PC-3 (cell line): ENCODE results near the gene ETS1. TPM values are rescaled to one million over a fixed set of nuclear protein-coding genes. Genes with fewer than 3 reads are reported as not detected.

Experiments
- ATAC-seq: fragments of 200-7000 bp; cut with Tn5 transposase; 2 replicates; pipeline ENCODE4 v1.9.1; 2020; ENCODE audit warnings: mild to moderate bottlenecking, moderate library complexity
- BruUV-seq: library from RNA; stranded (reverse); fragments of 400-500 nt; replicated peaks from 2 replicates; lab custom pipeline; 2021; lab: Mats Ljungman, UMichigan
- CTCF ChIA-PET: fragments of 300-600 bp; sonication (Branson Sonifier 250); formaldehyde crosslinking; loops from one replicate; lab custom pipeline; 2022; ENCODE audit warnings: antibody characterized with exemption; lab: Charles Lee
- POLR2A ChIA-PET: fragments of 300-600 bp; sonication (Branson Sonifier 250); formaldehyde crosslinking; loops from one replicate; lab custom pipeline; 2022; ENCODE audit warnings: antibody characterized with exemption; ENCODE audit not compliant: unreplicated experiment; lab: Charles Lee
- DNase-seq: peaks from one replicate; pipeline ENCODE4 v3.0.0-alpha.2; 2015
- H2AFZ ChIP-seq: fragments of 300-600 bp; sonication (generic); 2 replicates; pipeline ENCODE4 v1.6.0; 2016; ENCODE audit warnings: antibody characterized with exemption, low read length
- H3F3A ChIP-seq: fragments of 300-600 bp; sonication (generic); one replicate; pipeline ENCODE4 v1.6.0; 2017; ENCODE audit warnings: antibody characterized with exemption, low read length, control low read depth, mild to moderate bottlenecking; ENCODE audit not compliant: unreplicated experiment
- H3K27ac ChIP-seq: fragments of 300-600 bp; sonication (generic); 2 replicates; pipeline ENCODE4 v1.5.1; 2016; ENCODE audit warnings: mild to moderate bottlenecking, low read length
- H3K27me3 ChIP-seq: fragments of 300-600 bp; sonication (generic); 2 replicates; pipeline ENCODE4 v1.6.1; 2016; ENCODE audit warnings: low read length, mixed read lengths
- H3K36me3 ChIP-seq: fragments of 300-600 bp; sonication (generic); 2 replicates; pipeline ENCODE4 v1.6.1; 2016; ENCODE audit warnings: low read depth, mixed run types, low read length, mixed read lengths
- H3K4me1 ChIP-seq: fragments of 300-600 bp; sonication (generic); 2 replicates; pipeline ENCODE4 v1.5.1; 2016; ENCODE audit warnings: low read length; ENCODE audit not compliant: insufficient read depth
- H3K4me2 ChIP-seq: fragments of 300-600 bp; sonication (generic); 2 replicates; pipeline ENCODE4 v1.6.0; 2016; ENCODE audit warnings: low read length
- H3K4me3 ChIP-seq: fragments of 300-600 bp; sonication (generic); 2 replicates; pipeline ENCODE4 v1.5.1; 2016; ENCODE audit warnings: mild to moderate bottlenecking, low read length, mixed read lengths
- H3K79me2 ChIP-seq: fragments of 300-600 bp; sonication (generic); 2 replicates; pipeline ENCODE4 v1.6.1; 2017; ENCODE audit warnings: low read length, mixed read lengths
- H3K9ac ChIP-seq: fragments of 300-600 bp; sonication (generic); 2 replicates; pipeline ENCODE4 v1.6.0; 2016; ENCODE audit warnings: mild to moderate bottlenecking, low read length
- H3K9me2 ChIP-seq: fragments of 300-600 bp; sonication (generic); replicated peaks from 2 replicates; pipeline ENCODE4 v1.6.1; 2016; ENCODE audit warnings: mixed run types, low read length, mixed read lengths
- H3K9me3 ChIP-seq: fragments of 300-600 bp; sonication (generic); 2 replicates; pipeline ENCODE4 v1.6.1; 2016; ENCODE audit warnings: low read length, mixed read lengths
- H4K20me1 ChIP-seq: fragments of 300-600 bp; sonication (generic); 2 replicates; pipeline ENCODE4 v1.6.1; 2016; ENCODE audit warnings: low read length, mixed read lengths
- EZH2 ChIP-seq: fragments of 300-600 bp; sonication (generic); IDR thresholded peaks from one replicate; pipeline ENCODE4 v1.6.1; 2017; ENCODE audit warnings: antibody characterized with exemption, mild to moderate bottlenecking, low read length; ENCODE audit not compliant: unreplicated experiment
- EZH2phosphoT487 ChIP-seq: fragments of 300-600 bp; sonication (generic); IDR thresholded peaks from 2 replicates; pipeline ENCODE4 v1.6.1; 2018; ENCODE audit warnings: mild to moderate bottlenecking, antibody characterized with exemption, low read length, borderline replicate concordance
- intact Hi-C: fragments of 100-400 bp; cut with micrococcal nuclease; formaldehyde crosslinking; loops from 2 replicates; pipeline ENCODE4 v1.9.0; 2023
- total RNA-seq: library from RNA; depleted of rRNA; stranded (reverse); fragments of >200 nt; gene quantifications from 2 replicates; pipeline ENCODE4 v1.2.3, GENCODE V29; 2014
- TF ChIP-seq, protein P1 (sequence below): fragments of 300-600 bp; sonication (generic); conservative IDR thresholded peaks from 2 replicates; pipeline ENCODE4 v1.5.1; 2017; ENCODE audit warnings: antibody characterized with exemption, low read depth, mild to moderate bottlenecking, low read length

The ETS1 gene
- total RNA-seq, 1 experiment from 2014 or later, result 52.0 TPM

DNA sequence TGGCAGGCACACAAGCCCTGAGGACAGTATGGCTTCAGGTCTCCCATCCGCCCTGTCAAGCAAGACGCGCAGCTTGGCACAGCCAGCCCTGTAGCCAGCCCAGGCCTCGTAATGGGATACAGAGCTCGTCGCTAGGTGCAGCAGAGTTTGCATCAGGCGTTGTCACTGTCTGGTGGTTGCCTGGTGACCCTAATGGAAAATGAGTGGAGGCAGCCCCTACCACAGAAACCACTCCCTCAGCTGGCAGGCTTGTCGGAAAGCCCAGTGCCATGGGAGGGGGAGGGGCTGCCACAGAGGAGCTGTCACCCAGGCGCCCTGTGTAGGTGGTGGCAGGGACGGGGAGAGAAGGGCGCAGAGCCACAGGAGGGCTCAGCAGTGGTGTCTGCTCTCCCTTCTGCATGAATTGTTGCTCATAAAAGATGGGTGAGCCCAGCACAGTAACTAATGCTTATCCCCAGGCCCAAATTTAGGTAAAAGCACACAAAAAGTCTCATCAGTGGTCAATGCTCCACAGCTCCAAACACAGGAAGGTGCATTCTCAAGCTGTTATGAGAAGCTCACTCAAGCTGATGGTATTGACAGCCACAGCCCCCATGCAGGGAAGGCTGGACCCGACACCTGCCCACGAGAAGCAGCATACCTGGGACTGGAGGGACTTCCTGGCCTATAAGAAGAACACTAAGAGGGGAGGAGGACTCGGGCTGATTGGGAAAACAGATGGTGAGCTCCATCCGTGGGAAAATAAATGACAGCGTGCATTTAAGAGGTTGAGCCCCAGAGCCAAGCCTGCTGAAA is 164.6 kb downstream of the ETS1 start:
- Histone ChIP-seq H3K4me3 (no peak overlapping the region), H4K20me1 (no peaks in the 10 kb centered on the region), H3K79me2 (no peaks in the 10 kb centered on the region), H3K27ac (no peak overlapping the region), H3K9me2 (no peaks in the 10 kb centered on the region), H3K27me3 (no peaks in the 10 kb centered on the region), H2AFZ (no peak overlapping the region), H3K4me2 (no peak overlapping the region), H3K9me3 (no peaks in the 10 kb centered on the region), H3K4me1 (peaks cover 4% of the 10 kb centered on the region), H3K36me3 (no peaks in the 10 kb centered on the region), H3K9ac (no peak overlapping the region), H3F3A (no peaks in the 10 kb centered on the region)
- TF ChIP-seq EZH2, result no peak
- TF ChIP-seq EZH2phosphoT487, result no peak
- TF ChIP-seq, protein P1, sequence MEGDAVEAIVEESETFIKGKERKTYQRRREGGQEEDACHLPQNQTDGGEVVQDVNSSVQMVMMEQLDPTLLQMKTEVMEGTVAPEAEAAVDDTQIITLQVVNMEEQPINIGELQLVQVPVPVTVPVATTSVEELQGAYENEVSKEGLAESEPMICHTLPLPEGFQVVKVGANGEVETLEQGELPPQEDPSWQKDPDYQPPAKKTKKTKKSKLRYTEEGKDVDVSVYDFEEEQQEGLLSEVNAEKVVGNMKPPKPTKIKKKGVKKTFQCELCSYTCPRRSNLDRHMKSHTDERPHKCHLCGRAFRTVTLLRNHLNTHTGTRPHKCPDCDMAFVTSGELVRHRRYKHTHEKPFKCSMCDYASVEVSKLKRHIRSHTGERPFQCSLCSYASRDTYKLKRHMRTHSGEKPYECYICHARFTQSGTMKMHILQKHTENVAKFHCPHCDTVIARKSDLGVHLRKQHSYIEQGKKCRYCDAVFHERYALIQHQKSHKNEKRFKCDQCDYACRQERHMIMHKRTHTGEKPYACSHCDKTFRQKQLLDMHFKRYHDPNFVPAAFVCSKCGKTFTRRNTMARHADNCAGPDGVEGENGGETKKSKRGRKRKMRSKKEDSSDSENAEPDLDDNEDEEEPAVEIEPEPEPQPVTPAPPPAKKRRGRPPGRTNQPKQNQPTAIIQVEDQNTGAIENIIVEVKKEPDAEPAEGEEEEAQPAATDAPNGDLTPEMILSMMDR, result no peak
- ChIA-PET POLR2A (no interaction called here), CTCF (interaction anchor here (0.6 kb wide), 1 partner anchor 12 kb away, joined by 4 read pairs; no protein-coding TSS in a partner anchor)
- intact Hi-C loops, result no loop called here
- no TSS peak for BruUV-seq
- no peak for DNase-seq
- no peak for ATAC-seq

DNA sequence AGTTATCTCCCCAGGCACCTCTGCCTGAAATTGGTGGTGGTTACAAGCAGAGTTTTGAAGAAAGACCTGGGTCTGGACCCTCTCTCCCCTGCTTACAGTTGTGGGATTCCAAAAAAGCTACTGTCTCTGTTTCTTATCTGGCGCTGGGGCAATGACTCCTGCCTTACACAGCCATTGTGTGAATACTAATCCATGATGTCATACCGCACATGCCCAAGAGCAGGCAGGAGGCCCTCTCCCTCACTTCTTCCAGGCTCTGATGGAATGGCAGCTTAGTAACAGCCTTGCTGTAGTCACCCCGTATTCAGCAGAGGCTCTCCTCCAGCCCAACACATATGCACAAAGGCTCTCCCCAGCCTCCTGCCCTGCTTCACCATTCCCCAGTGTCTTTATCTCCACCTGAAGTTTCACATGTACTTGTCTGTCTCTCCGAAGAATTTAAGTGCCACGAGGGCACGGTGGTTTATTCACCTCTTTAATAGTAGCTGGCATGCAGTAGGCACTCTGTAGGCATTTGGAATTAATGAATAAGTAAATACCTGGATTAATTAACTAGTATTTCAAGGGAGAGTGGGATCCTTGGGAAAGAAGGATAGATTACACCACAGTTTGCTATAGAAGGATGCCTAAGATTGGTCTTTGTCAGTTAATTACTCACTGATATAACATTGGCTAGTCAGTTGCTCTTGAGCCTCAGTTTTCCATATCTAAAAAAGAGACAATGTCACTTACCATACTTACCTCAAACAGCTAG is 165.6 kb downstream of the ETS1 start:
- DNase-seq, result no peak
- intact Hi-C loops, result no loop called here
- Histone ChIP-seq H3K27ac (no peak overlapping the region), H3K79me2 (no peaks in the 10 kb centered on the region), H3F3A (no peaks in the 10 kb centered on the region), H2AFZ (no peak overlapping the region), H3K9ac (no peak overlapping the region), H3K4me1 (peaks cover 13% of the 10 kb centered on the region), H3K36me3 (no peaks in the 10 kb centered on the region), H3K4me3 (no peak overlapping the region), H3K9me2 (no peaks in the 10 kb centered on the region), H4K20me1 (no peaks in the 10 kb centered on the region), H3K4me2 (no peak overlapping the region), H3K27me3 (no peaks in the 10 kb centered on the region), H3K9me3 (no peaks in the 10 kb centered on the region)
- no peak for ATAC-seq
- CTCF ChIA-PET, result interaction anchor here (0.6 kb wide), 1 partner anchor 11 kb away, joined by 4 read pairs; no protein-coding TSS in a partner anchor
- no TSS peak for BruUV-seq
- no peak for TF ChIP-seq EZH2
- TF ChIP-seq, protein P1, result no peak
- TF ChIP-seq EZH2phosphoT487, result no peak
- POLR2A ChIA-PET, result no interaction called here
